ENCODE data around the gene RABGAP1L. TPM values are rescaled to one million over a fixed set of nuclear protein-coding genes. Genes with fewer than 3 reads are reported as not detected.

The RABGAP1L gene
- total and polyA plus RNA-seq, 11 donors, result 18.6 to 195 (median 98.4) TPM

DNA sequence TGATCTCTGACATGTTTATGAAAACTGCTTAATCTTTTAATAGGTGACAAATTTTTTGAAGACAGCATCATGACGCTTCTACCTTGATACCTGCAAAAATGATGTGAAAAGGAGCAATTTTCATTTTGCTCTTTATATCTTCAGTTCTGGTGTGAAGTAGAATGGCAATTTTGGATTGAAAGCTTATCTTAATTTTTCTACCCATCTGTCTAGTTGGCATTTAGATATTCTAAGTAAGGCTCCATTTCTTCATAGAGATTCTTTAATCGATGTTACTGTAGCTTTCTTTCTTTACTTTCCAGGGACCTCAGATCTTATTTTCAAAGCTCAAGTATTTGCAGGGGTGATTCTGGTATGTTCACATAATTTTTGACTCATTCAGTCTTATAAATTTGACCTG, 256.2 kb downstream of the RABGAP1L start:
- Histone ChIP-seq H3K4me3 (no peak overlapping the region), H3K36me3 (no peaks in the 10 kb centered on the region), H3K4me1 (peaks cover 0 to 5% (median 0%) of the 10 kb centered on the region in 12 donors), H3K27me3 (no peaks in the 10 kb centered on the region), H3K9me3 (peaks cover 0 to 7% (median 0%) of the 10 kb centered on the region in 12 donors), H3K27ac (no peak overlapping the region)
- whole genome bisulfite sequencing, 4 donors, result 94 to 97% (median 96%) methylated on average over 2 of the region's 2 CpGs
- no peak for DNase-seq
- intact Hi-C loops (cut with DNase I), result loop anchor here in 7 of 10 donors (10.0 kb wide), 2 partner anchors 309 to 319 kb away; no protein-coding TSS in a partner anchor
- no peak for ATAC-seq
- TF ChIP-seq, protein P1, sequence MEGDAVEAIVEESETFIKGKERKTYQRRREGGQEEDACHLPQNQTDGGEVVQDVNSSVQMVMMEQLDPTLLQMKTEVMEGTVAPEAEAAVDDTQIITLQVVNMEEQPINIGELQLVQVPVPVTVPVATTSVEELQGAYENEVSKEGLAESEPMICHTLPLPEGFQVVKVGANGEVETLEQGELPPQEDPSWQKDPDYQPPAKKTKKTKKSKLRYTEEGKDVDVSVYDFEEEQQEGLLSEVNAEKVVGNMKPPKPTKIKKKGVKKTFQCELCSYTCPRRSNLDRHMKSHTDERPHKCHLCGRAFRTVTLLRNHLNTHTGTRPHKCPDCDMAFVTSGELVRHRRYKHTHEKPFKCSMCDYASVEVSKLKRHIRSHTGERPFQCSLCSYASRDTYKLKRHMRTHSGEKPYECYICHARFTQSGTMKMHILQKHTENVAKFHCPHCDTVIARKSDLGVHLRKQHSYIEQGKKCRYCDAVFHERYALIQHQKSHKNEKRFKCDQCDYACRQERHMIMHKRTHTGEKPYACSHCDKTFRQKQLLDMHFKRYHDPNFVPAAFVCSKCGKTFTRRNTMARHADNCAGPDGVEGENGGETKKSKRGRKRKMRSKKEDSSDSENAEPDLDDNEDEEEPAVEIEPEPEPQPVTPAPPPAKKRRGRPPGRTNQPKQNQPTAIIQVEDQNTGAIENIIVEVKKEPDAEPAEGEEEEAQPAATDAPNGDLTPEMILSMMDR (IDR thresholded peaks at IDR 0.05), result no peak
- TF ChIP-seq POLR2A (IDR thresholded peaks at IDR 0.05), result no peak

DNA sequence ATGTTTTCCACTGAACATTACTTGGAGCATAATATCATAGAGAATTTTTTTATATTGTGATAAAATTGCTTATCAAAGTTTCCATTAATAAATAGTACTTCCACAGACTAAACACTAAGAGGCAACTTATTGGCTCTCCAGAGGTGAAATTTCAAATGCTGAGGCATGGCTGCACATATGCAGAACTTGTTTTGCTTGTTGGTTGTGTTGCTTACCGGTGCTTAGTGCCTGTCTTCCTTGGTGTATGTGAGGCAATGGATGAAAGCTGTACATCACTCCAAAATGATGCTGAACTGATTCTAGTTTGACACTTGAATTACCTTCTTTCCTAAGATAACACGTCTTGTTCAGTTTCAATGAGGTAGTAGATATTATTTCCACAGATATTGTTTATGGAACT, 258.6 kb downstream of the RABGAP1L start:
- Histone ChIP-seq H3K9me3 (no peaks in the 10 kb centered on the region), H3K4me3 (no peak overlapping the region), H3K27me3 (no peaks in the 10 kb centered on the region), H3K4me1 (peaks cover 0 to 5% (median 0%) of the 10 kb centered on the region in 12 donors), H3K27ac (no peak overlapping the region), H3K36me3 (no peaks in the 10 kb centered on the region)
- 89 to 93% (median 91%) methylated on average over 2 of the region's 2 CpGs for WGBS, 4 donors
- DNase-seq (no peak), ATAC-seq (no peak)
- intact Hi-C loops (cut with DNase I), result loop anchor here in 7 of 10 donors (10.0 kb wide), 2 partner anchors 307 to 317 kb away; no protein-coding TSS in a partner anchor
- TF ChIP-seq, protein P1 (IDR thresholded peaks at IDR 0.05), result no peak
- no peak for TF ChIP-seq POLR2A (IDR thresholded peaks at IDR 0.05)

DNA sequence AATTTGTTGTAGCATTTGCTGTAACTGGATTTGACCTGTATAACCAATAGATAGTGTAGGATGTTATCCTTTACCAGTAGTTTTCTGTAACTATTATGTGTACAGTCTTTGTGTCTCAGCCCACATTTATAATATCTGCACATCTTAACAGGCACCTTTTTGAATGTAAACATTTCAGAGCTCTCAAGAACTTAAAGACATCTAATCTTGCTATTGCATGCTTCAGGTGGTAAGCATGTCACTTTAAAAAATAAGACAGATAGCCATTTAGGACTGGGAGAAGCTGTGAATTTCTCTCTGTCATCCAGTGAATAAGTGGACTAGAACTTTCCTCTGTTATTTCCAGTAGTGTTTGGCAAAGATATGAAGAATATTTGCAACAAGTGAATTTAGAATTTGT, 265.8 kb downstream of the RABGAP1L start:
- no peaks in the 10 kb centered on the region for H3K4me1 ChIP-seq
- ATAC-seq (no peak), DNase-seq (no peak)
- no peaks in the 10 kb centered on the region for H3K9me3 ChIP-seq
- H3K36me3 ChIP-seq, result no peaks in the 10 kb centered on the region
- no peaks in the 10 kb centered on the region for H3K27me3 ChIP-seq
- no peak overlapping the region for H3K4me3 ChIP-seq
- H3K27ac ChIP-seq, result no peak overlapping the region
- no peak for TF ChIP-seq POLR2A (IDR thresholded peaks at IDR 0.05)
- TF ChIP-seq, protein P1 (IDR thresholded peaks at IDR 0.05), result no peak
- intact Hi-C loops (cut with DNase I), result no loop called here

DNA sequence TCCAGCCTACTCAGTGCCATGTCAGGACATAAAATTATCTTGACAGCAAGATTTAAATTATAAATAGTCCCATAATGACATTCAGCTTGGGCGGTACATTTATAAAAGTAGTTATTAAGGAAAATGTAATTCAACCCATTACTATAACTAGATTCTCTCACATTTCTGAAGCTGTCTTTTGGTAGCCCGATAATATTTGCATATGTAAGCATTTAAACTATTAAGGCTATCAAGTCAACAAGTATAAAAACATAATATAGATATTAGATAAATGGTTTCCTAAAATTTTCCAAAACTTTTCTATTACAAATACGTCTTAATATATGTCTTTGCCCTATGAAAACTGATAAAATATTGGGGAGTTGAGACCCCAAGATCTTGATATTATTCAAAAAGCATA, 266.8 kb downstream of the RABGAP1L start:
- H3K27ac ChIP-seq, result no peak overlapping the region
- no peak for ATAC-seq

More for the DNA sequence above, 266.8 kb downstream of the RABGAP1L start:
- 94 to 96% (median 95%) methylated on average over 3 of the region's 3 CpGs for WGBS, 4 donors
- Histone ChIP-seq H3K27me3 (no peaks in the 10 kb centered on the region), H3K4me3 (no peak overlapping the region), H3K36me3 (no peaks in the 10 kb centered on the region), H3K4me1 (no peaks in the 10 kb centered on the region), H3K9me3 (no peaks in the 10 kb centered on the region)
- intact Hi-C loops (cut with DNase I), result no loop called here
- DNase-seq, result no peak
- TF ChIP-seq POLR2A (IDR thresholded peaks at IDR 0.05), result no peak
- TF ChIP-seq, protein P1 (IDR thresholded peaks at IDR 0.05), result no peak
